RWPE2 (cell line): ENCODE data around the gene EFHD2.

Source experiments
- ATAC-seq: fragments of 200-7000 bp; cut with Tn5 transposase; 3 replicates; pipeline ENCODE4 v1.9.1; 2021; ENCODE audit warnings: low read depth
- DNase-seq: peaks from one replicate; pipeline ENCODE4 v3.0.0-alpha.2; 2020; ENCODE audit warnings: low spot score
- H3K27ac ChIP-seq: fragments of 450-650 bp; 2 replicates; pipeline ENCODE4 v1.5.1; 2017; ENCODE audit warnings: mild to moderate bottlenecking; ENCODE audit not compliant: poor library complexity, severe bottlenecking
- H3K27me3 ChIP-seq: fragments of 250-450 bp; sonication (Bioruptor Pico); 2 replicates; pipeline ENCODE4 v1.5.1; 2021; ENCODE audit warnings: mild to moderate bottlenecking, moderate library complexity; ENCODE audit not compliant: insufficient read depth, poor library complexity, severe bottlenecking
- H3K36me3 ChIP-seq: fragments of 250-450 bp; sonication (Bioruptor Pico); 2 replicates; pipeline ENCODE4 v1.5.1; 2020; ENCODE audit warnings: low read depth, mild to moderate bottlenecking, moderate library complexity
- H3K4me1 ChIP-seq: fragments of 250-450 bp; sonication (Bioruptor Pico); 2 replicates; pipeline ENCODE4 v1.5.1; 2021; ENCODE audit warnings: mild to moderate bottlenecking, moderate library complexity; ENCODE audit not compliant: insufficient read depth, poor library complexity, severe bottlenecking
- H3K4me3 ChIP-seq: fragments of 250-450 bp; sonication (Bioruptor Pico); 2 replicates; pipeline ENCODE4 v1.5.1; 2021; ENCODE audit warnings: mild to moderate bottlenecking, moderate library complexity; ENCODE audit not compliant: severe bottlenecking
- H3K9me3 ChIP-seq: fragments of 250-450 bp; sonication (Bioruptor Pico); 2 replicates; pipeline ENCODE4 v1.5.1; 2021; ENCODE audit warnings: mild to moderate bottlenecking, moderate library complexity; ENCODE audit not compliant: severe bottlenecking
- TF ChIP-seq, protein P1 (sequence below): fragments of 450-650 bp; IDR thresholded peaks from one replicate; pipeline ENCODE4 v1.5.1; 2017; ENCODE audit warnings: mild to moderate bottlenecking, moderate library complexity; ENCODE audit not compliant: poor library complexity, severe bottlenecking

EFHD2 gene

DNA sequence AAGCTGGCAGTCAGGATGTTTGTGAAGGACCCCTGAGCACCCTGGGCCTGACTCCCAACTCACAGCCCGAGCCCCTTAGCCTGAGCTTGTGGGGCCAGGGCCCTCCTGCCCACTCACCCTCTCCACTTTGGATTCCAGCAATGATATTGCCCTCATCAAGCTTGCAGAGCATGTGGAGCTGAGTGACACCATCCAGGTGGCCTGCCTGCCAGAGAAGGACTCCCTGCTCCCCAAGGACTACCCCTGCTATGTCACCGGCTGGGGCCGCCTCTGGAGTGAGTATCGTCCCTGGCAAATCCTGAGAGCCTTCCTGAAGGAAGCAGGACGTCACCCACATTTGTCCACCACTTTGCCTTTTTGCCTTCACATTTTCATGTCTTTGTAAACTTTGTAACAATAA lies 33.6 kb downstream of the EFHD2 start:
- TF ChIP-seq, protein P1, sequence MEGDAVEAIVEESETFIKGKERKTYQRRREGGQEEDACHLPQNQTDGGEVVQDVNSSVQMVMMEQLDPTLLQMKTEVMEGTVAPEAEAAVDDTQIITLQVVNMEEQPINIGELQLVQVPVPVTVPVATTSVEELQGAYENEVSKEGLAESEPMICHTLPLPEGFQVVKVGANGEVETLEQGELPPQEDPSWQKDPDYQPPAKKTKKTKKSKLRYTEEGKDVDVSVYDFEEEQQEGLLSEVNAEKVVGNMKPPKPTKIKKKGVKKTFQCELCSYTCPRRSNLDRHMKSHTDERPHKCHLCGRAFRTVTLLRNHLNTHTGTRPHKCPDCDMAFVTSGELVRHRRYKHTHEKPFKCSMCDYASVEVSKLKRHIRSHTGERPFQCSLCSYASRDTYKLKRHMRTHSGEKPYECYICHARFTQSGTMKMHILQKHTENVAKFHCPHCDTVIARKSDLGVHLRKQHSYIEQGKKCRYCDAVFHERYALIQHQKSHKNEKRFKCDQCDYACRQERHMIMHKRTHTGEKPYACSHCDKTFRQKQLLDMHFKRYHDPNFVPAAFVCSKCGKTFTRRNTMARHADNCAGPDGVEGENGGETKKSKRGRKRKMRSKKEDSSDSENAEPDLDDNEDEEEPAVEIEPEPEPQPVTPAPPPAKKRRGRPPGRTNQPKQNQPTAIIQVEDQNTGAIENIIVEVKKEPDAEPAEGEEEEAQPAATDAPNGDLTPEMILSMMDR, result no peak

DNA sequence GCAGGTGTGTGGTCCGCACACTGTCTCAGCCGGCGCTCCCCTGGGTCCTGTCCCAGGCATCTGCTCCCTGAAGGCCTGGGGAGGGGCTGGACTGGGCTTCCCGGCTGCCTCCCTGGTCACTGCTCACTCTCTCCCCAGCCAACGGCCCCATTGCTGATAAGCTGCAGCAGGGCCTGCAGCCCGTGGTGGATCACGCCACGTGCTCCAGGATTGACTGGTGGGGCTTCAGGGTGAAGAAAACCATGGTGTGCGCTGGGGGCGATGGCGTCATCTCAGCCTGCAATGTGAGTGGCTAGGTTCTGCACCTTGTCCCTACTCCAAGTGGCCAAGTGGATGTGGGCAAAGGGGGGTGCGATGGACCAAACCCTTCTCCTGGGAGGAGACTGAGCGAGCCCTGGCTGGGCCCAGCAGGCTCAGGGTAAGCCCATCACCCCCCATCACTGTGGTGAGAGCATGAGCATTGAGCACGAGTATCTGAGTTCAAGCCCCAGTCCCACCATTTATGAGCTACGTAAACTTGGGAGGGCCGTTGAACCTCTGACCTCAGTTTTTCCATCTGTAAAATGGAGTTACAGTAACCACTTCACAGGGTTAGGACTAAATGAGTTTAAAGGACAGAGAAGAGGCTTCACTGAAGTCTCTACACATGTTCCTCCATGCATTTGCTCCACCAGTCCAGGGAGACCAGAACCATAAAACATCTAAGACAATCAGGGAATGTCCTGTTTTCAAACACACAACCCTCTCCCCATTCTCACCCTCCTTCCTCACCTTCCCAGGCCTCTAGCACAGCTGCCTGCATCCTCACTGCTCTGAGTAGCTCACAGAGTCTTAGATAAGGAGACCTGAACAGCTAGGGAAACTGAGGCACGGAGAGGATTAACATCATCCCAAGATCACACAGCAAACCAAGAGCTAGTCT lies 35.0 kb downstream of the EFHD2 start:
- DNase-seq, result no peak
- no peaks in the 10 kb centered on the region for H3K4me1 ChIP-seq
- H3K27ac ChIP-seq, result no peak overlapping the region
- ATAC-seq, result no peak
- no peaks in the 10 kb centered on the region for H3K27me3 ChIP-seq
- no peak overlapping the region for H3K4me3 ChIP-seq
- no peaks in the 10 kb centered on the region for H3K9me3 ChIP-seq
- H3K36me3 ChIP-seq, result no peaks in the 10 kb centered on the region
- TF ChIP-seq, protein P1, result no peak

More for the DNA sequence above, 33.6 kb downstream of the EFHD2 start:
- Histone ChIP-seq H3K36me3 (no peaks in the 10 kb centered on the region), H3K9me3 (no peaks in the 10 kb centered on the region), H3K27me3 (no peaks in the 10 kb centered on the region), H3K27ac (no peak overlapping the region), H3K4me3 (no peak overlapping the region), H3K4me1 (no peaks in the 10 kb centered on the region)
- DNase-seq (no peak), ATAC-seq (no peak)

DNA sequence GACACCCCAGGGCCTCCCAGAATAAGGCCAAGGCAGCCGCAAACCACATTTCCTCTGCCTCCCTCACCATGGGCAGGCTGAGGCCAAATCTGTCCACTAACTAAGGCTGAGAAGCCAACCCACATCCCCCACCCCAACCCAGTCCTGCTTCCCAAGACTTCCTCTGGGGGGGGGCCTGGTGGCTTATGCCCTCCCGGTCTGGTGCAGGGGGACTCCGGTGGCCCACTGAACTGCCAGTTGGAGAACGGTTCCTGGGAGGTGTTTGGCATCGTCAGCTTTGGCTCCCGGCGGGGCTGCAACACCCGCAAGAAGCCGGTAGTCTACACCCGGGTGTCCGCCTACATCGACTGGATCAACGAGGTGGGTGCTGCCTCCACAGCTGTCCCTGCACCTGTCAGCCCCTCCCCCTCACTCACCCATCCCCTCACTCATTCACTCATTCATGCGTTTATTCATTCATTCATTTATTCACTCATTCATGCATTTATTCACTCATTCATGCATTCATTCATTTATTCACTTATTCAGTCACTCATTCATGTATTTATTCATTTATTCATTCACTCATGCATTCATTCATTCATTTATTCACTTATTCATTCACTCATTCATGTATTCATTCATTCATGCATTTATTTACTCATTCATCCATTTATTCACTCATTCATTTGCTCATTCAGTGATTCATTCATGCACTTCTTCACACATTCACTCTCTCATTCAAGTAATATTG lies 35.9 kb downstream of the EFHD2 start:
- H3K9me3 ChIP-seq, result no peaks in the 10 kb centered on the region
- no peak for ATAC-seq
- TF ChIP-seq, protein P1, result no peak
- H3K4me3 ChIP-seq, result no peak overlapping the region
- no peaks in the 10 kb centered on the region for H3K4me1 ChIP-seq
- no peak overlapping the region for H3K27ac ChIP-seq
- DNase-seq, result no peak
- no peaks in the 10 kb centered on the region for H3K36me3 ChIP-seq
- H3K27me3 ChIP-seq, result no peaks in the 10 kb centered on the region

DNA sequence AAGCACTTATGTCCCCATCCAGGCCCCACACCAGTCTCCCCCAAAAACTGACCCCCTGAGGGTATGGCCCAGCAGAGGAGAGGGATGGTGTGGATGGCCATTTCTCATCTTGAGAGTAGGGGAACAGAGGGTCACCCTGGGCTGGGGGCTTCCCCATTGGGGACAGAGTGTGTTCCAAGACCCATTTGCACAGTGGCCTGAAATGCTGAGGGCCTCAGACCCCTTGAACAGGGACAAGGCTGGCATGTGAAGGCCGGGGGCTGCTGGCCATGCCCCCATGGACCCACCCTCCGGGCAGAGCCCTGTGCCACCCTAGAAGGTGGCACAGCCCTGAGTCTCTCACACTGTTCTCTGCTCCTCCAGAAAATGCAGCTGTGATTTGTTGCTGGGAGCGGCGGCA lies 36.5 kb downstream of the EFHD2 start:
- no peak overlapping the region for H3K4me3 ChIP-seq
- H3K27ac ChIP-seq, result no peak overlapping the region
- no peak for ATAC-seq
- DNase-seq, result no peak
- TF ChIP-seq, protein P1, result no peak
- no peaks in the 10 kb centered on the region for H3K9me3 ChIP-seq
- H3K27me3 ChIP-seq, result no peaks in the 10 kb centered on the region
- H3K4me1 ChIP-seq, result no peaks in the 10 kb centered on the region
- no peaks in the 10 kb centered on the region for H3K36me3 ChIP-seq
